GOT3 (cell line): ENCODE data around the gene CISH.

ENCODE experiments used
- DNase-seq: peaks from one replicate; lab custom pipeline; 2025; ENCODE audit warnings: mixed read lengths; lab: John Stamatoyannopoulos, UW

CISH gene

DNA sequence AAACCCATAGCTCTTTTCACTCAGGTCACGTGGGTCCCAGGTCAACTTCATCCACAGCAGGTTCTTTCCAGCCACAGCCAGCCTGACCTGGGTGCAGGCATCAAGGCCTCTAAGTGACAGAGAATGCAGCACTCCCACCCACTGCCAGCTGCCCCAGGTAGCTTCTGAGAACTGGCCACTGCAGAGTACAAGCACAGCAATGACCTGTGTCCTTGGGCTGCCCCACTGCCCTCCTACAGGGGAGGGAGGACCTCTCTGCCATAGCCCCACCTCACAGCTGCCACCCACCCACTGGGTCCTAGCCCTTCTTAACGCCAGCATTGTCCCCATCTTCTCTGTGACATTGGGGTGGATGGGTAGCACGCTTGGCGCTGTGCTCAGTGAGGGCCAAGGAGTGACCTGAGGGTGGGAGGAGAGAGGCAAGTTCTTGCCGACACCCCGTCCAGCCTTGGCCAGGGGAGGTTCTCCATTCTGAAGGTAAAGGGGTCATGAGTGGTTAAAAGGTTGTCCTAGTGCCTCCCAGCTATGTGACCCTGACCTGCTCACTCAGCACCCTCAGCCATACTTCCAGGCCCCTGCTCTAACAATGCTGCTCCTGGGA is 12.4 kb downstream of the CISH start:
- no peak for DNase-seq

DNA sequence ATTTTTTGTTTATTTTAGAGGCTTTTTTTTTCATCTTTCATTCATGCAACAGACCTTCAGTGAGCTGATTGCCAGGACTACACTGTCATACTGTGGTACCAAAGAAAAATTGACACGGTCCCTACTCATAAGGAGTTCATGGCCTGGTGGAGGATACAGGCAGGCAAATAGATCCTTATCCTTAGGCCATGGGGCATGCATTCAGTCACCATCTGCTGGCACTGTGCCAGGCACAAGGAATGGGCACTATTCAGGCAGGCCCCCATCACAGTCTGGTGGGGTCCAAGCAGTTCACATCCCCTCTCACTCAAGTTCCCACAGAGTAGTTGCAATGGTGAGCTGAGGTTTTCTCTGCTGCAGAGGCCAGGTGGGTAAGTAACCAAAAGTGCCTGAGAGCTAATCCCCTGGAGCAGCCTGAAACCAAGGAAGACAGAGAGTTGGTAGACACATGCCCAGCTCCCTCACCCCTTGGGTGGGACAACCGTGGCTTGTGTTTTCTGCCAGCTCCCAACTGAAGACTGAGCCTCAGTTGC is 17.3 kb downstream of the CISH start:
- no peak for DNase-seq

- no peak for DNase-seq
These were observed 19.0 kb downstream of the CISH start for GRCh38 chr3:50592568-50592967.

- DNase-seq = no peak
These were observed 20.3 kb downstream of the CISH start for GRCh38 chr3:50591196-50591741.

GRCh38 chr3:50588759-50589433 is 22.7 kb downstream of the CISH start:
- no peak for DNase-seq

DNA sequence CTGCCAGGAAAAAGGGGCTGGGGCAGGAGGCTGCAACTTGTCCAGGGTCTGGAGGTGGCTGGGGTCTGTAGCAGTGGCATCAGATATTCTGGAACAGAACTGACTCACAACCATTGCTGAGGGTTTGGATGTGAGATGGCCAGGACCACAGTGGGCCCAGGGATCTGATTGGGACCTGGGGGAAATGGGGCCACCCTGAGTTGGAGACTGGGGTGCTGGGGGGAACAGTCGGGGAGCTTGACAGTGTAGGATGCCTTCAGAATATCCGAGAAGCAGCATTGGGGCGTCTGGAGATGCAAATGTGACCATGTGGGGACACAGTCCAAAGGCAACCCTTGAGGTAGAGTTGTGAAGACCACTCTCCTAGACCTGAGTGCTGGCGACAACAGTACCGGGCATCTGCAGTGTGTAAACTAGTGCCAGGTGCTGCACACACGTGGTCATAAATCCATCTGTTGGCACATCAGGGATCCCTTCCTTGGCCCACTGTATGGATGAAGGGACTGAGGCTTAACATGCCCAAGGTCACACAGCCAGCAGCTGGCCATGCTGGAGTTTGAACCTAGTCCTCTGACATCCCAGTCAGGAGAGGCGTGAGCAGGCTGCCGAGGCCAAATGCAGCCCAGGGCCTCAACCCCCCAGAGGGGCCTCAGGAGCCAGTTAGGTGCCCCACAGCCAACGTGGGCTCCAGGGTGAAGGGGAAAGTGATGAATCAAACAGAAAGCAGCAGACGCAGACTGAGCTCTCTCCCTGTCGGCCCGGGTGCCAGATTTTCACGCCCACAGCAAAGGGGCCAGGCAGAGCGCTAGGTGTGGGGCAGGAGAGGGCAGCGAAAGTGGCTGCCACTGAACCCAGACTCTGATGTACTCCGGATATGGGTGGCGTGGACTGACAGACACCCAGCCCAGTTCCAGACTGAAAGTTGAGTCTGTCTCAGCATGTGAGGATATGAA is 23.5 kb downstream of the CISH start:
- DNase-seq = no peak

DNA sequence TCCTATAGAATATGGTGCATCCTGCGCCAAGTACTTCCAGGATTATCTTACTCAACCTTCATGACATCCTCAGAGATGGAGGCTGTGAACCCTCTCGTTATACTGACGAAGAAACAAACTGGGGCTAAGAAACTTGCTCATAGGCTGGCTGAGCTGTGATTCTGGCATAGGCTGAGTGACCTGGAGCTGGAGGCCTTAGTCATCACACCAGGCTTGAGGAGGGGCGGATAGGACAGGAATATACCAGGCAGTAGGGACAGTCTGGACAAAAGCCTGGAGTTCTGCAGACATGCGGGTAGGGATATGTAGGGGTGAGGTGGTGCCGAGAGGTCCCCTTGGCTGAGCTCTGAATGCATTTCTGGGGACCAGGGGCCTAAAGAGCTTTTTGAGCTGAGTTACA is 24.2 kb downstream of the CISH start:
- no peak for DNase-seq

GRCh38 chr3:50586763-50587070 is 24.9 kb downstream of the CISH start:
- no peak for DNase-seq

- DNase-seq = no peak
These were observed 25.4 kb downstream of the CISH start for GRCh38 chr3:50585919-50586762.

DNA sequence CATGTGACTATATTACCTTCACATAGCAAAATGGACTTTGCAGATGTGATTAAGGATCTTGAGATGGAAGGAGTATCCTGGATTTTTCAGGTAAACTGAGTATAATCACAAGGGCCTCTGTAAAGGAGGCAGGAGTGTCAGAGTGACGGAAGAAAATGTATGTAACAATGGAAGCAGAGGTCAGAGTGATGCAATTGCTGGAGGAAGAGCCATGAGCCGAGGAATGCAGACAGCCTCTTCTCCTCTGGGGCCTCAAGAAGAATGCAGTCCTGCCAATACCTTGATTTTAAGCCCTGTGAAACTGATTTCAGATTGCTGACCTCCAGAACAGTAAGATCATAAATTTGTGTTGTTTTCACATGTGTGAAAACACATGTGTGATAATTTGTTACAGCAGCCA is 27.2 kb downstream of the CISH start:
- no peak for DNase-seq

DNA sequence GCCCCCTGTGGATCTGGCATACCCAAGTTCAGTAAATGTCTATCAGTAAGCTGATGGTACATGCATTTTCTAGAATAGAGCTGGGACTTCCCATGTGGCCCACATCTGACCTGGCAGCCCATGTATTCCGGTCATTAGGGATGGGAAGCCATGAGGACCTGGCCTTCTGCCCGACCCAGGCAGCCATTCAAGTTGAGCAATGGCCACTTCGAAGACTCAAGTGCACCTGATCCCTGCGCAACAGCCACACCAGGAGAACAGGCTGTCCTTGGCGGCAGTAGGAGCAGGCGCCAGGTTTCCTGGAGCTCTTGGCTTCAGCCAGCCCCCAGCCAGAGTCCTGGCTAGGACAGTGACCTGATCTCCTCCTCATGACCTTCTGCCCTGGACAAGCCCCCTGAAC is 27.7 kb downstream of the CISH start:
- DNase-seq = no peak

DNA sequence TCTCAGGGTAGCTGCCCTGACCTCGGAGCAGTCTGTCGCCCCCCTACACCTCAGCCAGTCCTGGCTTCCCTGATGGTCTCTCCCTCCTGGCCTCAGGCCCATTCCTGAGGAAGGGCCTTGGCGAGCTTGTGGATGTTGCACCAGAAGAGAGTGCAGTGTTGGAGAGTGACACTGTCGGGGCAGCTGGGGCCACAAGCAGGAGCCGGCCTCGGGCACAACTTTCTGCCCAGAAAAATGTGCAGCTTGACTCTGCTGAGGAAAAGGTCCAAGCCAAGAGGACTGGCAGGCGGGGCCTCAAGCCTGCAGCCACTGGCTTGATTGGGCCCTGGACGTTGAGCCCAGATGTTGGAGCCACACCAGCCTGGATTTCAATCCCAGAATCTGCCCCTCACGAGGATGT is 29.5 kb downstream of the CISH start:
- DNase-seq = no peak

DNA sequence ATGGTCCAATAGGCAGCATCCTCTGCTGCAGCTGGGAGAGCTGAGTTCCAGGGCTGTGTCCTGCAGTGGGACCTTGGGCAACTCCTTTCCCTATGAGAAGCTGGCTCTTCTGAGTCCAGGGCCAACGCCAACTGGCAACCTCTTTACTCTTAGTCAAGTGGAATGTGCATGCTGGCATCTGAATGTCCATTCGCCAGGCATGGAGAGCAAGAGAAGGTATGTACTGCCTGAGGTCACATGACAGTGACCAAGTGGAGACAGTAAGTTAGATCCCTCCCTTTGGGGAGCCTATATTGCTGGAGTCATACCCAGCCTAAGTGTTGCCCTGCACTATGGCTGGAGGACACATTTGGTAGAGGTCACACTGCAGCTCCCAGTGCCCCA is 30.1 kb downstream of the CISH start:
- DNase-seq = no peak

DNA sequence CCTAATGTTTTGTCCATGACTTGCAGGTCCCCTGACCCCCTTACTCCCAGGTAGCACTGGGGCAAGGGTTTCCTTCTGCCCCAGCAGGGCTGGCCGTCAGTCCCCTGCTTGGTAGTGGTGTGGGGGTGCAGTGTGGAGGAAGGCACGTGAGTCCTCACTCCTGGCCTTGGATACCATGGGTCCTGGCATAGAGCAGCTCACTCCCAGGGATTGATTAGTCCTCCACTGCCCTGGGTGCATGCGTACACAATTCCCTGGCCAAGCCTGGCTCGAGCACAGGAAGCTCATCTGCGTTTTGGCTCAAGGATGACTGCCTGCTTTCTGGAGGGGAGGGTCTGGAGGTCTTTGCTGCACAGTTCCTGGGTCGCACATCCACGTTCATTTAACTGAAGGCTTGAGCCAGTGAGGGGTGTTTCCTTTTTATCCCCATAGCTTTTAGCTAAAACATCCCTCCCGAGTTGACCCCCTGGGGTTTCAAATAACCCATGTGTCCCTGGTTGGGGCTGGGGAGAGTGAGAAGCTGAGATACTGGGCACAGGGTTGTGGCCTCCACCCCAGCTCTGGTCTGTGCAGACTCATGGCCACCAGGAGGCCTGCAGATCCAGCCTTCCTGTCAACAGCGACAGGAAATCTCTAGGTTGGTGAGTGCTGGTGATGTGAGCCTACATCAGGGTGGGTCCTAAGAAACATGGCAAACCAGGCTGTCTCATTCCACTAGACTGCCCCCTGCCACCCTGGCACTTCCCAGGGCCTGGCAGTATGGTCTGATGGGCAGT is 30.7 kb downstream of the CISH start:
- DNase-seq = no peak

- no peak for DNase-seq
These were observed 34.2 kb downstream of the CISH start for GRCh38 chr3:50577348-50577747.

GRCh38 chr3:50575372-50575771 is 36.2 kb downstream of the CISH start:
- no peak for DNase-seq

- no peak for DNase-seq
These were observed 37.1 kb downstream of the CISH start for GRCh38 chr3:50574444-50574831.

- DNase-seq = no peak
These were observed 37.8 kb downstream of the CISH start for GRCh38 chr3:50573566-50574443.

- no peak for DNase-seq
These were observed 38.7 kb downstream of the CISH start for GRCh38 chr3:50572801-50573371.

- peak; percentile 46 for DNase-seq
These were observed 39.4 kb downstream of the CISH start for GRCh38 chr3:50572158-50572557.
